Measurements from ENCODE around the gene SHISA7. TPM values are rescaled to one million over a fixed set of nuclear protein-coding genes. Genes with fewer than 3 reads are reported as not detected.

The SHISA7 gene
- total RNA-seq, 2 donors from 2014 or later: not detected

- Histone ChIP-seq H3K36me3 (ENCODE audit: control insufficient read depth, insufficient read depth, low read length) (no peaks in the 10 kb centered on the region), H3K27me3 (ENCODE audit: control insufficient read depth, insufficient read depth, low read length, poor library complexity, severe bottlenecking) (peaks cover 100% of the 10 kb centered on the region), H3K4me1 (ENCODE audit: control insufficient read depth, insufficient read depth, low read length) (no peaks in the 10 kb centered on the region), H3K4me3 (ENCODE audit: low read length) (no peak overlapping the region), H3K9me3 (ENCODE audit: control insufficient read depth, low read length) (no peaks in the 10 kb centered on the region), H3K27ac (ENCODE audit: low read depth, low read length) (no peak overlapping the region), H3K9ac (ENCODE audit: extremely low read depth, low read length, poor library complexity, severe bottlenecking) (no peak overlapping the region)
- Mint-ChIP-seq H3K4me1 (peaks cover 7% of the 10 kb centered on the region), H3K27ac (no peak overlapping the region), H3K4me3 (no peak overlapping the region), H3K9me3 (peaks cover 3% of the 10 kb centered on the region), H3K36me3 (ENCODE audit: low read depth) (no peaks in the 10 kb centered on the region), H3K27me3 (ENCODE audit: insufficient read depth) (peaks cover 27% of the 10 kb centered on the region)
- no peak for TF ChIP-seq CTCF (conservative IDR thresholded peaks at IDR 0.05)
- 52 to 54% methylated on average over 8 to 11 of the region's 11 CpGs for WGBS, 2 experiments (ENCODE audit: insufficient coverage in 1 of 2, insufficient read length in 1 of 2)
- DNase-seq: no peak
Measured at GRCh38 chr19:55444646-55445045, 1.5 kb upstream of the SHISA7 start.

- Histone ChIP-seq H3K9ac (ENCODE audit: extremely low read depth, low read length, poor library complexity, severe bottlenecking) (no peak overlapping the region), H3K27me3 (ENCODE audit: control insufficient read depth, insufficient read depth, low read length, poor library complexity, severe bottlenecking) (peaks cover 100% of the 10 kb centered on the region), H3K27ac (ENCODE audit: low read depth, low read length) (no peak overlapping the region), H3K36me3 (ENCODE audit: control insufficient read depth, insufficient read depth, low read length) (no peaks in the 10 kb centered on the region), H3K4me1 (ENCODE audit: control insufficient read depth, insufficient read depth, low read length) (no peaks in the 10 kb centered on the region), H3K4me3 (ENCODE audit: low read length) (no peak overlapping the region), H3K9me3 (ENCODE audit: control insufficient read depth, low read length) (no peaks in the 10 kb centered on the region)
- Mint-ChIP-seq H3K36me3 (ENCODE audit: low read depth) (no peaks in the 10 kb centered on the region), H3K9me3 (peaks cover 3% of the 10 kb centered on the region), H3K27ac (no peak overlapping the region), H3K4me1 (peaks cover 7% of the 10 kb centered on the region), H3K27me3 (ENCODE audit: insufficient read depth) (peaks cover 34% of the 10 kb centered on the region), H3K4me3 (no peak overlapping the region)
- DNase-seq: no peak
- no peak for TF ChIP-seq CTCF (conservative IDR thresholded peaks at IDR 0.05)
- 23 to 45% methylated on average over 3 to 18 of the region's 18 CpGs for WGBS, 2 experiments (ENCODE audit: insufficient coverage in 1 of 2, insufficient read length in 1 of 2)
Measured at GRCh38 chr19:55443824-55444480, 852 bp upstream of the SHISA7 start.

- H3K4me3 ChIP-seq (ENCODE audit: low read length): no peak overlapping the region
- 1 to 4% methylated on average over 13 to 72 of the region's 72 CpGs for WGBS, 2 experiments (ENCODE audit: insufficient coverage in 1 of 2, insufficient read length in 1 of 2)
- H3K4me3 Mint-ChIP-seq: peak overlapping the region; percentile 15
Measured at GRCh38 chr19:55442372-55442961, 633 bp downstream of the SHISA7 start.

More at GRCh38 chr19:55442372-55442961, 633 bp downstream of the SHISA7 start:
- Histone ChIP-seq H3K4me1 (ENCODE audit: control insufficient read depth, insufficient read depth, low read length) (no peaks in the 10 kb centered on the region), H3K27ac (ENCODE audit: low read depth, low read length) (no peak overlapping the region), H3K9me3 (ENCODE audit: control insufficient read depth, low read length) (no peaks in the 10 kb centered on the region), H3K36me3 (ENCODE audit: control insufficient read depth, insufficient read depth, low read length) (no peaks in the 10 kb centered on the region), H3K27me3 (ENCODE audit: control insufficient read depth, insufficient read depth, low read length, poor library complexity, severe bottlenecking) (peaks cover 100% of the 10 kb centered on the region), H3K9ac (ENCODE audit: extremely low read depth, low read length, poor library complexity, severe bottlenecking) (no peak overlapping the region)
- Mint-ChIP-seq H3K36me3 (ENCODE audit: low read depth) (no peaks in the 10 kb centered on the region), H3K9me3 (peaks cover 3% of the 10 kb centered on the region), H3K27me3 (ENCODE audit: insufficient read depth) (peaks cover 47% of the 10 kb centered on the region), H3K27ac (no peak overlapping the region), H3K4me1 (peaks cover 7% of the 10 kb centered on the region)
- peak; percentile 79 for DNase-seq
- no peak for TF ChIP-seq CTCF (conservative IDR thresholded peaks at IDR 0.05)

Measured in endodermal cell (in vitro differentiated cells).